HG03575 (cell line): Measurements from ENCODE around the gene TMSB10.
"Not testable (repeated sequence)": the region's sequence is repeated elsewhere in the genome, so short reads cannot be mapped to it uniquely, and the experiment has no call there.

Source experiments
- ATAC-seq: cut with Tn5 transposase; IDR thresholded peaks from one replicate; pipeline ENCODE4 v1.9.1; 2021; ENCODE audit not compliant: unreplicated experiment, insufficient number of reproducible peaks, low FRiP score; ENCODE audit errors: extremely low read depth

The TMSB10 gene

GRCh38 chr2:84924173-84925106 lies 19.0 kb downstream of the TMSB10 start:
- no peak for ATAC-seq

GRCh38 chr2:84925336-84925723 lies 19.9 kb downstream of the TMSB10 start:
- no peak for ATAC-seq

GRCh38 chr2:84925724-84926376 lies 20.4 kb downstream of the TMSB10 start:
- ATAC-seq = peak; percentile 74

- no peak for ATAC-seq
These were observed 21.8 kb downstream of the TMSB10 start for GRCh38 chr2:84927275-84927627.

- ATAC-seq = peak; percentile 57
These were observed 25.9 kb downstream of the TMSB10 start for GRCh38 chr2:84931384-84931821.

- ATAC-seq = peak; percentile 32
These were observed 32.9 kb downstream of the TMSB10 start for GRCh38 chr2:84938194-84938879.

GRCh38 chr2:84939426-84940087 lies 34.1 kb downstream of the TMSB10 start:
- peak; percentile 47 for ATAC-seq

- no peak for ATAC-seq
These were observed 34.6 kb downstream of the TMSB10 start for GRCh38 chr2:84940088-84940470.

GRCh38 chr2:84940831-84941412 lies 35.5 kb downstream of the TMSB10 start:
- ATAC-seq = no peak

GRCh38 chr2:84942166-84942565 lies 36.7 kb downstream of the TMSB10 start:
- no peak for ATAC-seq

GRCh38 chr2:84942964-84943421 lies 37.5 kb downstream of the TMSB10 start:
- peak; percentile 16 for ATAC-seq

- ATAC-seq = no peak
These were observed 38.9 kb downstream of the TMSB10 start for GRCh38 chr2:84944295-84944909.

- ATAC-seq = not testable (repeated sequence)
These were observed 40.4 kb downstream of the TMSB10 start for GRCh38 chr2:84945838-84946203.

GRCh38 chr2:84946204-84947009 lies 41.0 kb downstream of the TMSB10 start:
- ATAC-seq = peak; percentile 46

- no peak for ATAC-seq
These were observed 41.6 kb downstream of the TMSB10 start for GRCh38 chr2:84947010-84947593.

- no peak for ATAC-seq
These were observed 48.1 kb downstream of the TMSB10 start for GRCh38 chr2:84953535-84953934.

GRCh38 chr2:84954329-84954728 lies 48.9 kb downstream of the TMSB10 start:
- no peak for ATAC-seq
